ENCODE data around the gene MMP2.

Gene MMP2

DNA sequence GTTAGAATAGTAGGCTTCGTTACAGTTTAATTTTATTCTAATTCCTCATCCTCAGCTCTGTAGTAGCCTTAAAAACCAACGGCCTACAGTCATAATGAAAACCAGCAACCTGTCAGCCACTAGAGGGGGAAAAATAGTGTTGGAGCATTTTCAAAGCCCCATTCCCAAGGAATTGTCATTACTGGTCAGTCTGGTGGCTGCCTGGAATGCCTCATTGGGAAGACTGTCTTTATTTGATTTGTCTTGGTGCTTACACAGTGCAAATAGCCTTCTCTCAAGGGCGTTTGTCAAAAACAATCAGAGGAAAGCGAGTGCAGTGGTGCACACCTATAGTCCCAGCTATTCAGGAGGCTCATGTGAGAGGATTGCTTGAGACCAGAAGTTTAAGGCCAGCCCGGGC, 34.6 kb downstream of the MMP2 start:
- DNase-seq (ENCODE audit: low read depth in 2 of 2), result no peak

DNA sequence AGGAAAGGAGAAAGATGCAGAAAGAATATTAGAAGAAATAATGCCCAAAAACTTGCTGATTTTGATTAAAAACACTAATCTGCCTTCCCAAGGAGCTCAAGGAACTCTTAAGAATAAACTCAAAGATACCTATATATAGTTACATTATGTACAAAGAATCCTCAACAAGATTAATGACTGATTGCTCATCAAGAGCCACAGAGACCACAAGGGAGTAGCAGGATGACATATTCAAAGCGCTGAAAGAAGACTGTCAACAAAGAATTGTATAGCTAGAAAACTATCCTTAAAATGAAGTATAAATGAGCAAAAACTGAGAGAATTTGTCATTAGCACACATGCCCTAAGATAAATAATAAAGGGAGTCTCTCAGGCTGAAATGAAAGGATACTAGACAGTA, 36.1 kb downstream of the MMP2 start:
- no peak for DNase-seq (ENCODE audit: low read depth in 2 of 2)

DNA sequence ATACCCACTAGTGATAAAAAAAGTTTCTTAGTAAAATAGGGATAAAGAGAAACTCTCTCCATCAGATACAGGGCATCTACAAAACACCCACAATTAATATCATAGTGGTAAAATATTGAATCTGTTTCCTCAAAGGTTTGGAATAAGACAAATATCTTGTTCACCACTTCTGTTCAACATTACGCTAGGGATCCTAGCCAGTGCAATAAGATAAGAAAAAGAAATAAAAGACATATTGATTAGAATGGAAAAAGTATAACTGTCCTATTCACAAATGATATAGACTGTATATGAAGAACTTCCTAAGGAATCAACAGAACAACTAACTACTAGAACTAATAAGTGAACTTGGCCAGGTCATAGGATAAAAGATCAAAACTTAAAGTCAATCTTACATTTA, 42.8 kb downstream of the MMP2 start:
- DNase-seq (ENCODE audit: low read depth in 2 of 2), result no peak

DNA sequence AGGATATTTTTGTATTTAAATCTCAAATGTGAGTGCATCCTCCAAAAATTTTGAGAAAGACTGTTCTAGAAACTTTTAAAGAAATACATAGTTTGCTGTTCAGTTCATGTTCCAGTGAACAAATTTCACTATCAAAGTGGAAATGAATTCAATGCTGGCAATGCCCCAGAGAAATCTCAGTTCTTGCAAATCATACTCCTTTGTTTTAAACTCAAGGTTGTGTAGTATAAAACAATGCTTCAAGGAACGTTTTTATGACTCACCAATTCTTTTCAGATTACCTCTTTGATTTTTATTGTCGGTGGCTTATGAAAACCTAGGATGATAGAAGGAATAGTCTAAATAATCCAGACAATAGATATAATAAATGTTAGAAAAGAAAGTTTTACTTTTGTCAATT, 47.4 kb downstream of the MMP2 start:
- no peak for DNase-seq (ENCODE audit: low read depth in 2 of 2)

DNA sequence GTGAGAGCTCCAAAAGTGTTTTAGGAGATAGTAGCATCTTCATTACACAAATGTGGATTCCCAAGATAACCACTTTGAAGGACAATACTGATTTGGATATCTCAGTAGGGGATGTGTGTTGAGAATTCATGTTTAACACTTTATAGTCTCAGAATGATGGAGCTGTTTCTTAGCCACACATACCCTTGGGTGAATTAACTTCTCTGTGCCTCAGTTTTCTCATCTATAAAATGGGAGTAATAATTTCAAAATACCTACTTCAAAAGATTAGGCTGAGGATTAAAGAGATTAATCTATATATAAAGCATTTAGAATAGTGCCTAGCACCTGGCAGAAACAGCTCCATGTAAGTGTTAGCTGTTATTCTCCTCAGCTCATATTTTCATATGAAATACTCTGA, 48.9 kb downstream of the MMP2 start:
- DNase-seq (ENCODE audit: low read depth in 2 of 2), result no peak

DNA sequence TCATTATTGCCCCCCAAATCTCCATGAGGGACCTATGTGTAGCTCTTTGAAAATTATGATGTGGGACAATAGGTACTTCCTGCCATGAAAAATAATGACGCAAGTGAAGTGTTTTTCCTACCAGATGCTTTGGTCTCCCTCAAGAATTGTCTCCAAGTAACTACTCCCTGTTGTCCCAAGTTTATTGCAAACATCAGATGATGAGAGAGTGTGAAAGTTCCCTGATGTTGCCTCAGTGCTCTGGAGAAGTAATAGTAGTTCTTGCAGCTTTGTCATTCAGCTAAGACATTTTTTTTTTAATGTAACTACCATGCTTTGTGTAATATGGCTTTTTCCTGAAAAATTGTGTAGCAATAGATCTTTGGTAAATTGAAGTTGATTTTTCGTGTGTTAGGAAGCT, 50.0 kb downstream of the MMP2 start:
- no peak for DNase-seq (ENCODE audit: low read depth in 2 of 2)

DNA sequence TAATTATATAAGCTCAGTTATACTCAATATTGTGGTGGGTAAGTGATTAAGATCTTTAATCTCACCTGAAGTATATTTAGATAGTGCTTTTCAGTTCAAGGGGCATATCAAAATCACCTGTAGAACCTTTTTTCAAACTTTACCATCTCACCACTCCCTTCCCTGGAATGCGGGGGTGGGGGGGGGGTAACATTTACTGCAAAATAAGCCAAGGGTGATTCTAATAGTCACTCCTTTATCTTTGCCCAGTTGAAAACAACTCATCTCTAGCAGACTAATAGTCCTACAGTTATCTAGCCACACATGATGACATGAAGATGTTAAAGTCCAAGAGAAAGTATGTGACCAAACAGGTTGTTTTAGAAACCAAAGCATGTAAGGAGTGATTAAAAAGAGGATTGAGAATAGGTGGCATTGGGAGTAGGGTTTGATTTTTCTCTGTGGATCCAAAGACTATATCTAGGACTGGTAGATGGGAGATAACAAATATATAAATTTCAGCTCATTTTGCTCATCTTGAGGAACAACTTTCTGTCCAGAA, 51.4 kb downstream of the MMP2 start:
- DNase-seq (ENCODE audit: low read depth in 2 of 2), result no peak

DNA sequence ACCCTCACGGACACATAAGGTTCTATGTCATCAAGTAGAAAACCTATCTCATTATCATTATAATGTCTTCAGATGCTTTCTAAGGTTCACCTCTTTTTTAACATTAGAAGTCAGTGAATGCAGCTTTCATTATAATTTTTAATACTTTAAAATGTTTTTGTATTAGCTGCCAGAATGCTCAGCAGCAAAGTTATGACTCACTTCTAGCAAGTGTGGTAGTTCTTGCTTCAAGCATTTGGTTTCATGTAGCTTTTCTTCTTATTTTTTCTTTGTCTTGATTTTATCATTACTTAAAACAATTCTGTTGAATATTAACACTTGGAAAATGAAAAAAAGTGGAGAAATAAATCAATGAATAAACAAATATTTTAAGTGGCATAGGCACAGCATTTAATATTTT, 53.2 kb downstream of the MMP2 start:
- no peak for DNase-seq (ENCODE audit: low read depth in 2 of 2)

DNA sequence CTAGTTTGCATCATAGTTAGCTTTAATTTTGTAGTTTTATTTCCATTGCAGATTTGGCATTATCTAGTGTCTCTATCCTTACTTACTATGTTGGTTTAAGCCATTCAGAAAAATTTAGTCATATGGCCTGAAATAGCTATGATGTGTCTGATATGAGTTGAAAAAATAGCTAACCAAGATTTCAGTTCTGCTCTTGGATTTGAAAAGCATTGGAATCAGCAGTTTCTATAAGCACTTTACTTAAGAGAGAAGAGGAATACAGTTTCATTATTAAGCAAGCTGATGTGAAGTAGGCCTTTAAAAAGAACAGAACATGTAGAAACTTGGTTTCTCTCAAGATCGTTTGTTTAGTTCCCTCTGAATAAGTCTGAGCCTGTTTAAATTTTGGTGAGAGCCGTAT, 55.8 kb downstream of the MMP2 start:
- no peak for DNase-seq (ENCODE audit: low read depth in 2 of 2)

DNA sequence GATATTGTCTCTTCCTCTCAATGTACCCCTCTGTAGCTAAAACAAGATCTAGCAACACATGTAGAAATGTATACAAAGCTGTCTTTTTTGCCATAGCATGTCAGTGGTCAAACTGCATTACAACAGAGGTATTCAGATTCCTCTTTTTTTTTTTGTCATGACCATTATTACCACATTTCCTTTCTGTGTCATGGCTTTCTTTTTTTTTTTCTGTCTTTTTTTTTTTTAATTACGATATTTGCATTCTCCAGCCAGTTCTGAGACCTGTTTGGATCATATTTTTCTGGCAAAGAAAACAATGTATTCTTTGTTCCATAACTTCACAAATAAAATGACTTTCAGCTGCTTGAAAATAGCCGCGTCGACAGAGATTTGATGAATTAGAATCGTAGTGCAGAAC, 60.1 kb downstream of the MMP2 start:
- no peak for DNase-seq (ENCODE audit: low read depth in 2 of 2)

DNA sequence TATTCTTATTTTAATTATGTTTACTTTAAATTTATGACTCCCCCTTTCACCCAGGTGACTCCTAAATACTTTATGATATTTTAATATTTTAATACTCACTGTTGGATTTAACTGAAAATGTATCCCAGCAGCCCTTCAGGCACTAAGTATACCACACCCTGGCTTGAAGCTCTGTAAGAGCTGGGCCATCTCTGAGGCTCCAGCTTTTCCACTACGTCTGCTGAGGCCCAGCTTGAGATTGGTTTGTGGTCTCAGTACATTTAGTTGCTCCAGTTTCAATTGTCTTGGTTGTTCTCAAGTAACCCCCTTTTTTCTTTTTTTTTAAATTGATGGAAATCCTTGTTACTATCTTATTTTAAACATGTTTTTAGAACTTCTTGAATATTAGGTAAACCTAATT, 60.5 kb downstream of the MMP2 start:
- no peak for DNase-seq (ENCODE audit: low read depth in 2 of 2)

DNA sequence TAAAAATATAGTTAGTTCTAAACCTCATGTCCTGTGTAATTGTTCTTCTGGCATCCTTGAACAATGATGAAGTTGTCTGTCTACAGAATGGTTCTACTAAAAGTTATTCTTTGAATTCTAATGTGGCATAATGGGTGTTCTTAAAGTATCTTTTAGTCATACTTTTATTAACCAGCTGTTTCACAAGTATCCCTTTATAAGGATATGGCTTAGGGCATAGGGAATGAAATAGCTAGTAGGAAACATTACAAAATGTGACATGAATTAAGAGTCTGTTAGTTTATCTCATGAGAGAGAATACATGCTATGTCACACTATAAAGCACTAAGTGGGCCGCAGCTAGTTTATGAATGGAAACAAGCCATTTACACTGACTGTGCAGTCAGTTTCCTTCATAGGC, 61.2 kb downstream of the MMP2 start:
- no peak for DNase-seq (ENCODE audit: low read depth in 2 of 2)

DNA sequence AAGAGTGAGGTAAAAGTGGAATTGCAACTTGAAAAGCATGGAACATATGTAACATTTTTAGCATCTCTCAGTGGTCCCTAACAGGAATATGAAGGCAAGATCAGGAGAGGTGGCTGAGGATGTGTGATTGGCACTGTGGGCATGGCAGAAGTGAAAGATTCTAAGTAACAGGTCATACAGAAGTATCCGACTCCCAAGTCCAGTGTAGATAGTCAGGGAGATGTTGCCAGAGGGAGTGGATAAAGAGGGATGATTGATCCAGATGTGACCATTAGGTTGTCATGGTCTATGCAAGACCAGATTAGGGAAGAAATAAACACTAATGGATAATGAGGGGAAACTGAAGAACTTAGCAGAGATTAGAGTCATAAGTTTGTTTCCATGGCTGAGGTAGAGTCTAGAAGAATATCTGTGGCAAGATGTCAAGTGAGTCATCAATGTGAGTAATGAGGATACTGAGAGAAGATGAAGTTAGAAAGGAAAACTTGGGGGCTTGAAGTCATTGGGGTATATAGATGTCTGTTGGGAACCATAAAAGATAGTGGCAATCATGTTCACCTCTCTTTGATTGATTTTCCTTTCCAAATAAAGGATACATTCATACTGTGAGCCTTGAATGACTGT, 63.6 kb downstream of the MMP2 start:
- no peak for DNase-seq (ENCODE audit: low read depth in 2 of 2)

DNA sequence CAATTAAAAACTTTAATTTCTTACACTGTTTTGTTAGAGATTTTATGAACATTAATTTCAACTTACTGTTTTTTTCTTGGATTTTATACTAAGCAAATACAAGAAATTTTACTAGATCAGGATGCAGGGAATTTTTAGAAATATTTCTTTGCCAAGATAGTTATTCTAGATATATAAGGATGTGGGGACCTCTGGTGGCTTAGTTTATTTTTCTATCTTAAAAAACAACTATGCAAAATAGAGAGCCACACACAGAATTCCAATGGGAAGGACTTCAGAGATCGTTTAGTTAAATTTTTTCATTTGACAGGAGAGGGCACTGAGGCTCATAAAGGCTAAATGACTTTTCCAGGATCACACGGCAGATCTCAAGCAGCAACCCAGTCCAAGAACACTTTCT, 64.5 kb downstream of the MMP2 start:
- no peak for DNase-seq (ENCODE audit: low read depth in 2 of 2)

DNA sequence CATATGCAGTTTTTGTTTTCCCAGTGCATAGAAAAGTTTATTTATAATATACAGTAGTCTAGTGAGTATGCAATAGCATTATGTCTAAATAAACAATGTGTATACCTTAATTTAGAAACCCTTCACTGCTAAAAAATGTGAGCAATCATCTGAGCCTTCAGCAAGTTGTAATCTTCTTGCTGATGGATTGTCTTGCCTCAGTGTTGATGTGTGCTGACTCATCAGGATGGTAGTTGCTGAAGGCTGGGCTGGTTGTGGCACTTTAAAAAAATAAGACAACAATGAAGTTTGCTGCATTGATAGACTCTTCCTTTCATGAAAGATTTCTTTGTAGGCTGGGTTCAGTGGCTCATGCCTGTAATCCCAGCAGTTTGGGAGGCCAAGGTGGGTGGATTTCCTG, 73.6 kb downstream of the MMP2 start:
- no peak for DNase-seq (ENCODE audit: low read depth in 2 of 2)

DNA sequence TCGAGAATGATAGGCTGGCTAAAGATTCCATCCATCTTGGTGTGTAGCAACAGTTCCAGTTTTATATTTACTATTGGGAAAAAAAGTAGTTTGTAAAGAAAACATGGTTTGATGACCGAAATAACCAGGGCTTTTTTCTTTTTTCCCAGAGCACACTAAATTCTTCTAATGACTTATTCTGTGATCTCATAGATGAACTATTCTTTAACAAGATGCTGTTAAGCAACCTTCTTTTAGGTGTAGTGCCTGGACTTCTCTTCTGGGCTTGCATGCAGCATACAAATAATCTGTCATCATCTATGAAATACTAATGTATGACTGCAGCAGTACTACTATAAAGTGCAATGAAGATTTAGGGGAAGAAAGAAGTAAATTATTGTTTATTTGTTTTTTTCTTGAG, 76.4 kb downstream of the MMP2 start:
- DNase-seq (ENCODE audit: low read depth in 2 of 2), result no peak

All from stimulated activated CD4-positive, alpha-beta T cell treated with anti-CD3 and anti-CD28 coated beads, Interleukin-1b, Interleukin-23, amount 100 ng/mL, for 1 hour (primary cell).